PC-9 (cell line): ENCODE results near the gene DAB1.

ENCODE experiments used
- EZH2 ChIP-seq: fragments of 200-600 bp; sonication (generic); IDR thresholded peaks from 2 replicates; pipeline ENCODE4 v1.8.0; 2017; ENCODE audit warnings: antibody characterized with exemption, low read depth
- TF ChIP-seq, protein P1 (sequence below): fragments of 200-600 bp; sonication (generic); conservative IDR thresholded peaks from 2 replicates; pipeline ENCODE4 v1.6.1; 2017; ENCODE audit warnings: mixed run types, antibody characterized with exemption, mild to moderate bottlenecking, moderate library complexity

- TF ChIP-seq, protein P1, sequence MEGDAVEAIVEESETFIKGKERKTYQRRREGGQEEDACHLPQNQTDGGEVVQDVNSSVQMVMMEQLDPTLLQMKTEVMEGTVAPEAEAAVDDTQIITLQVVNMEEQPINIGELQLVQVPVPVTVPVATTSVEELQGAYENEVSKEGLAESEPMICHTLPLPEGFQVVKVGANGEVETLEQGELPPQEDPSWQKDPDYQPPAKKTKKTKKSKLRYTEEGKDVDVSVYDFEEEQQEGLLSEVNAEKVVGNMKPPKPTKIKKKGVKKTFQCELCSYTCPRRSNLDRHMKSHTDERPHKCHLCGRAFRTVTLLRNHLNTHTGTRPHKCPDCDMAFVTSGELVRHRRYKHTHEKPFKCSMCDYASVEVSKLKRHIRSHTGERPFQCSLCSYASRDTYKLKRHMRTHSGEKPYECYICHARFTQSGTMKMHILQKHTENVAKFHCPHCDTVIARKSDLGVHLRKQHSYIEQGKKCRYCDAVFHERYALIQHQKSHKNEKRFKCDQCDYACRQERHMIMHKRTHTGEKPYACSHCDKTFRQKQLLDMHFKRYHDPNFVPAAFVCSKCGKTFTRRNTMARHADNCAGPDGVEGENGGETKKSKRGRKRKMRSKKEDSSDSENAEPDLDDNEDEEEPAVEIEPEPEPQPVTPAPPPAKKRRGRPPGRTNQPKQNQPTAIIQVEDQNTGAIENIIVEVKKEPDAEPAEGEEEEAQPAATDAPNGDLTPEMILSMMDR, result no peak
- no peak for TF ChIP-seq EZH2
These were observed 13.4 kb downstream of the DAB1 start for GRCh38 chr1:57410508-57410907.
